GM21390 (cell line): ENCODE data around the gene PYCARD.
A peak's percentile ranks its signal among the peaks of the same experiment; 100 is the strongest.
"Not testable (repeated sequence)": the region's sequence is repeated elsewhere in the genome, so short reads cannot be mapped to it uniquely, and the experiment has no call there.

Experiments
- ATAC-seq: cut with Tn5 transposase; IDR thresholded peaks from one replicate; pipeline ENCODE4 v1.9.1; 2021; ENCODE audit not compliant: unreplicated experiment

PYCARD gene

GRCh38 chr16:31215287-31216162 lies 13.0 kb upstream of the PYCARD start:
- ATAC-seq = no peak

DNA sequence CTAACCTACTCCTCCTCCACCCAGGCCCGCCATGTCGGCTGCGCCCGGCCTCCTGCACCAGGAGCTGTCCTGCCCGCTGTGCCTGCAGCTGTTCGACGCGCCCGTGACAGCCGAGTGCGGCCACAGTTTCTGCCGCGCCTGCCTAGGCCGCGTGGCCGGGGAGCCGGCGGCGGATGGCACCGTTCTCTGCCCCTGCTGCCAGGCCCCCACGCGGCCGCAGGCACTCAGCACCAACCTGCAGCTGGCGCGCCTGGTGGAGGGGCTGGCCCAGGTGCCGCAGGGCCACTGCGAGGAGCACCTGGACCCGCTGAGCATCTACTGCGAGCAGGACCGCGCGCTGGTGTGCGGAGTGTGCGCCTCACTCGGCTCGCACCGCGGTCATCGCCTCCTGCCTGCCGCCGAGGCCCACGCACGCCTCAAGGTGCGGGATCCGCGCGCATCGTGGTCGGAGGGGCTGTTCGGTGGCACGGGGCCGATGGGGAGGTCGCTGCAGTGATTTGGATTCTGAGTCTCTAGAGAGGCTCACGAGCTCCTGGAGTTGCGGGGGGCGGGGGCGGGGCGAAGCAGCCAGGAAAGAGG lies 12.2 kb upstream of the PYCARD start:
- ATAC-seq = no peak

DNA sequence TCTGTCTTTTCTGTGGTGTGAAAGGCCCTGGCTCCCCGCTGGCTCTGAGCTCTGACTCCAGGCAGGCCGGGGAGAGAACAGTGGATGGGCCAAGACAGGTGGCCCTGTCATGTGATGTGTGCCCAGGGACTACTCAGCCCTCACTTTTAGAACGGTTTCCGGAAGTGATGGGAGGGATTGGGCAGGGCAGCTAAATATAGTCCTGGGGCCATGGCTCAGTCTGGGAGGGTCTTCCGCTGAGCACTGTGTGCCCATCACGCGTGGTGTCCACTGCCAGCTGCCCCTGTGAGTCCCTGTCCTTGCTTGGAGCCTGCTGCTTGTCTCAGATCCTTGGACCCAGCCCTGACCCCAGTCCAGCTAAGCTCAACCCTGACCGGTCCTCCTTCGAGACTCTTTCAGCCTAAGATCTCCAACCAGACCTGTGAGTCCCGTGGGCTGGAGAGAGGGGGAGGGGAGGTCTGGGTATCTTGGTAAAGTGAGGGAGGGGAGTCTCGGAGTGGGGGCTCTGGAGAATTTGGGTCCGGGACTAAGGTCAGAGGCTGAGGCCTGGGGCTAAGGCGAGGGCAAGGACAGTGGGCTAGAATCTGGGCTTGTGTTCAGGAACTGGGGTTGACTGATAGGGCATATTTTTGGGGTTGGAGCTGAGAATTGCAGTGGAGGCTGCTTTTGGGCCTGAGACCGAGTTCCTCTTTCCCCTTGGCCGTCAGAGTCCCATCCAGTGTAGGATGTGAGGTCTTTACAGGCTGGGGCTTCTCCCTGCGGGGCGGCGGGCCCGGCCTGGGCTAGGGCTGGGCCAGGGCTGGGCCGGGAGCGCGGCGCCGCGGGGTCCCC lies 11.5 kb upstream of the PYCARD start, which contains the start of gene TRIM72:
TSS of gene TRIM72 (plus strand) at position 243 of the 831 bp plus-strand sequence. CDS start 620 bp downstream, outside the sequence.
- ATAC-seq = no peak

DNA sequence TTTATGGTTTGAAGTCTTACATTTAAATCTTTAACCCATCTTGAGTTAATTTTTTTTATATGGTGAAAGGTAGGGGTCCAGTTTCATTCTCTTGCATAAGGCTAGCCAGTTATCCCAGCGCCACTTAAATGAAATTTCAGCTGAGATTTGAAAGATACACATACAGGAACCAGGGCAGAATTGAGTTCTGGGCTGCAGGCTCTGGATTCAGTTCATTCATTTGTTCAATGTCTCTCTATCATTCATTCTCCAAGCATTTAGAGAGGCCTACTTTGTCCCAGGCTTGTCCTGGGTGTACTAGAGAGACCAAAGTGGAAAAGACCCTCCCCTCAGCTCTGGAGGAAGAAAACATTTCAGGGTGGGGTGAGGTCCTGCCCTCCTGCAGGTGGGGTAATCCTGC lies 10.8 kb upstream of the PYCARD start:
- no peak for ATAC-seq

DNA sequence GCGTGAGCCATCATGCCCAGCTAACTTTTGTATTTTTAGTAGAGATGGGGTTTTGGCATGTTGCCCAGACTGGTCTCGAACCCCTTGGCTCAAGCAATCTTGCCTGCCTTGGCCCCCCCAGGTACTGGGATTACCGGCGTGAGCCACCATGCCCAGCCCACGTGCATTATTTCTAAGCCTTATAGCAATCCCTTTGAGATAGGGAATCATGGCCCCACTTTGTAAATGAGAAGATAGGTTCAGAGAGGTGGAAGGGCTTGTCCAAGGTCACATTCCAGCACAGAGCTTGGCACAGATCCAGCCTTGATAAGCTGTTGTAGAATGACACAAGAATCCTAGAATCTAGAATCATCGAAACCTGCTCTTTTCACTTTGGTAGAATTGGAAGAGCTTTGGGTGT lies 4.2 kb upstream of the PYCARD start:
- ATAC-seq = no peak

DNA sequence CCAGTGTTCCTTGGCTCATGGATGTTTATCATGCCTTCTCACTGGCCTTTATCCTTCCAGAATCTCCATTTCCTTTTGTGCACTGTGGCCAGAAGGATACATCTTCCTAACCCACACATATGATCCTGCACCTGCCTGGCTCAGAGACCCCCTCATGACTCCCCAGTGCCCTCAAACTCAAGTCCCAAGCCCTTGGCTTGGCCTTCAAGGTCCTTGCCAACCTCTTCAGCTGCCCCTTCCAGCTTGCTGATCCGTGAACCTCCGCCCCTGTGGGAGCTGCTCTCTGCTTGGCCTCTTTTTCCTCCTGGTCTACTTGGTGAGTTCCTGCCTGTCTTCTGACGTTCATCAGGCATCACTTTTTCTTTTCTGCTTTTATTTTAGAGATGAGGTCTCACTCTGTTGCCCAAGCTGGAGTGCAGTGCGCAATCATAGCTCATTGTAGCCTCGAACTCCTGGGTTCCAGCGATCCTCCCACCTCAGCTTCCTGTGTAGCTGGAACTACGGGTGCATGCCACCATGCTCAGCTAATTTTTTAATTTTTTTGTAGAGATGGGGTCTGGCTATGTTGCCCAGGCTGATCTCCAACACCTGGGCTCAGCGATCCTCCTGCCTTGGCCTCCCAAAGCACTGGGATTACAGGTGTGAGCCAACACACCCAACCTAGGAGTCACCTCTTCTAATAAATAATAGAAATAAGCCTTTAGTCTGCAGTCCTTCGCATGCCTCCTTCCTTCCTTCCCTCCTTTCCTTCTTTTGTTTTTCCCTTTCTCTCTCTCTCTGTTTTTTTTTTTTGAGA lies 2.5 kb upstream of the PYCARD start:
- ATAC-seq = no peak

DNA sequence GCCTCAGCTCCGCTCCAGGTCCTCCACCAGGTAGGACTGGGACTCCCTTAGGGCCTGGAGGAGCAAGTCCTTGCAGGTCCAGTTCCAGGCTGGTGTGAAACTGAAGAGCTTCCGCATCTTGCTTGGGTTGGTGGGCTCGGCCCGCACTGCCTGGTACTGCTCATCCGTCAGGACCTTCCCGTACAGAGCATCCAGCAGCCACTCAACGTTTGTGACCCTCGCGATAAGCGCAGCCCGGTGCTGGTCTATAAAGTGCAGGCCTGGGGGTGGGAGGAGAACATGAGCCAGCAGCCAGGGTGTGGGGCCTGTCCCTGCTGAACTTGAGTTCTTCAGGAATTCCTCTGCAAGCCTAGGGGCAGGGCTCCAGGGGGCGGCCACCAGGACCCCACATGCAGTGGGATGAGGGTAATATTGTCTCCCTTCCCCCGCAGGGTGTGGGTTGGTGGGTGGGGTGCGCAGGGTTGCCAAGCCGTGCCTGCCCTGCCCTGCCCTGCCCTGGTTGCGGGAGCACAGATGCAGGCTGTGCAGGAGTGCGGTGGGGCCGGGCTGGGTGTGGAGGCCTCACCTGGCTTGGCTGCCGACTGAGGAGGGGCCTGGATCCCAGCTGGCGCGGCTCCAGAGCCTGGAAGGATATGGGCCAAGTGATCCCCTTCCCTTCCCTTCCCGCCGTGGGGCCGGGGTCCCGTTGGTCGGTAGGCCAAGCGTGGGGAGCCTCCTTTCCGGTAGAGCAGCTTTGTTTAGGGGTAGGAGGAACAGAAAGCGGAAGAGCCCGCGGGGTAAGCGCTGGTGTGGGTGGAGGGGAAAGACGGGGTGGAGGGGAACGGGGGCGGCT lies 762 bp downstream of the PYCARD start:
- ATAC-seq = peak; percentile 49

GRCh38 chr16:31200821-31201568 lies 1.6 kb downstream of the PYCARD start:
- ATAC-seq = no peak

- not testable (repeated sequence) for ATAC-seq
Observed at GRCh38 chr16:31200111-31200510, 2.4 kb downstream of the PYCARD start.

- no peak for ATAC-seq
Observed at GRCh38 chr16:31199430-31200041, 3.0 kb downstream of the PYCARD start.

GRCh38 chr16:31198207-31198882 lies 4.2 kb downstream of the PYCARD start:
- no peak for ATAC-seq

DNA sequence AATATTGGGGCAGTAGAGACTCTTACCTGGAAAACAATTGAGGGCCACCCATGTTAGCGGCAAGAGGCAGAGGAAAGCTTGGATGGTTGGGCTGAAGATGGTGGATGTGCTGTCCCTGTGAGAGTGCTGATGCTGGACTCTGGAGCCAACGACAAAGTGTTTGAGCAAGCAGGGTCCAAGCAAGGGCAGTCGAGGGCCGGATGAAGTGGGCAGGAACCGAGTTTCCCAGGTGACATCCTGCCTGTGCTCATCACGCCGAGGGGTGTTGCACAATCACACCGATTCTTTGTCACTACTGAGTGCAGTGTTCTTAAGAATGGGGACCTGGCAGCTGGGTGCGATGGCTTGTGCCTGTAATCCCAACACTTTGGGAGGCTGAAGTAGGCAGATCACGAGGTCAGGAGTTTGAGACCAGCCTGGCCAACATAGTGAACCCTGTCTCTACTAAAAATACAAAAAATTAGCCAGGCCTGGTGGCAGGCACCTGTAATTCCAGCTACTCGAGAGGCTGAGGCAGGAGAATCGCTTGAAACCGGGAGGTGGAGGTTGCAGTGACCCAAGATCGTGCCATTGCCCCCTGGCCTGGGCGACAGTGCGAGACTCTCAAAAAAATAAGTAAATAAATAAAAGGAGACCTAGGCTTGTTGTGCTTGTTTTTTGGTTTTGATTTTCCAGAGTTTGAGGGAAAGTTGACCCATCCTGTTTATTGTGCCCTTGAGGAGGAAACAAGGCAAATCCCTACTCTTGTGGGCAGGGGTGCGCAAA lies 6.1 kb downstream of the PYCARD start:
- ATAC-seq = no peak

- ATAC-seq = not testable (repeated sequence)
Observed at GRCh38 chr16:31195861-31196260, 6.7 kb downstream of the PYCARD start.

DNA sequence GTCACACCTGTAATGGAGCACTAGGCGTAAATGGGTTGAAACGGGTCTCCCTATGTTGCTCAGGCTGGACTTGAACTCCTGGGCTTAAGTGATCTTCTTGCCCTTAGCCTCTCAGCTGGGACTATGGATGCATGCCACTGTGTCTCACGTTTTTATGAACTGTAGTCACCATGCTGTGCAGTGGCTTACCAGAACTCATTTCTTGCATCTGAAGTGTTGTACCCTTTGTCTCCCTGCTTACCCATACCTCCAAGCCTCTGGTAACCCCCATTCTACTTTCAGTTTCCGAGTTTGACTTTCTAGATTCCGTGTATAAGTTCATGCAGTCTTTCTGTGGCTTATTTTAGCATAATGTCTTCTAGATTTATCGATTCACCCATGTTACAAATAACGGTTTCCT lies 7.7 kb downstream of the PYCARD start:
- ATAC-seq = no peak

DNA sequence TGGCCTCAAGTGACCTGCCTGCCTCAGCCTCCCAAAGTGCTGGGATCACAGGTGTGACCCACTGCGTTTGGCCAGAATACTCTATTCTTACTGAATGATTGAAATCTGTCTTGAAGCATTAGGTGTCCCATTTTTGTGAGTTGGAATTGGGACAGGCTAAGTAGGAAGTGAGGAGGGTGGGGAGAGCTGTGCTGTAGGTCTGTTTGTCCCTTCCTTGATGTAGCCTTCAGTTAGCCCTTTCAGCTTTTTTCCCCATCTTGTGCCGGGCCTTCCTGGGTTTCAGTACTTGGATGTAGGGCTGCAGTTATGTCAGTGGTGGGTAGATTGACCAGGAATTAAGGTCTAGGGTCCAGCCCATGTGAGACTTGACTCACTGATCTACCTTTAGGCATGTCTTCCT lies 8.7 kb downstream of the PYCARD start:
- ATAC-seq = no peak

DNA sequence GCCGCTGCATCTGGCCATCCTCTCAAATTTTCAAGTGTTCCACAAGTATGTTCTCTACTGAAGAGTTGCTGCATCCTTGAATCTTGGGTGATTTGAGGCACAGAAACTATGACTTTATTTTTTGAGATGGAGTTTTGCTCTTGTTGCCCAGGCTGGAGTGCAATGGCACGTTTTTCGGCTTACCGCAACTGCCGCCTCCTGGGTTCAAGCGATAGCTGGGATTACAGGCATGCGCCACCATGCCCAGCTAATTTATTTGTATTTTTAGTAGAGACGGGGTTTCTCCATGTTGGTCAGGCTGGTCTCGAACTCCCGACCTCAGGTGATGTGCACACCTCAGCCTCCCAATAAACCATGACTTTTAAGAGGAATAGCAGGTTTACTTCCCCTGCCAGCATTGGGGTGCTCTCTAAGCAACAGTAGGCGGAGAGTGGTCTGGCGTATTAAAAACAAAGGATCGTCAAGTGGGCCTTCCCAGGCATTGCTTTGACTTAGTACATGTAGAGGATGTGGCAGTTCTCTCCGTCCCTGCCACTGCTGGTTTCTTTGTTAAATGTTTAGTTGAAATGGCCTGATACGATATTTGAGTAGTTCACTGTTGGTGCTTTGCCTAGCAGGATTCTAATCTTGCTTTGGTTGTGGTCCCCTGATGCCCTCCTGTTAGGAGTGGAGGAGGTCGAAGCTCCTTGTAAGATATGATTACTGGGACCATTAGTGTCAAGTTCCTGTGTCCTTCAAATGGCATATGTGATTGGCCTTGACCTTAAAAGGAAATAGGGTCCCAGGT lies 9.5 kb downstream of the PYCARD start:
- ATAC-seq = no peak
